ENCODE results near the gene HS2ST1. TPM values are rescaled to one million over a fixed set of nuclear protein-coding genes. Genes with fewer than 3 reads are reported as not detected.

Gene HS2ST1
- total RNA-seq, 1 experiment from 2014 or later, result 30.1 TPM

- Histone ChIP-seq H3K4me1 (ENCODE audit: control insufficient read depth in 1 of 2, insufficient read depth in 2 of 2, low read length in 2 of 2) (no peaks in the 10 kb centered on the region), H3K9me3 (ENCODE audit: control insufficient read depth in 1 of 2, insufficient read depth in 1 of 2, low read depth in 1 of 2, low read length in 2 of 2) (no peaks in the 10 kb centered on the region), H3K79me2 (ENCODE audit: insufficient read depth, low read length) (no peaks in the 10 kb centered on the region), H3K4me3 (replicated peaks in 1 of 2; ENCODE audit: low read depth in 1 of 2, low read length in 2 of 2) (no peak overlapping the region), H3K9ac (ENCODE audit: low read length) (no peak overlapping the region), H3K27me3 (ENCODE audit: insufficient read depth, low read length) (no peaks in the 10 kb centered on the region), H3K27ac (ENCODE audit: low read depth, low read length) (no peak overlapping the region), H3K36me3 (ENCODE audit: control insufficient read depth in 1 of 2, insufficient read depth in 2 of 2, low read length in 2 of 2) (no peaks in the 10 kb centered on the region), H4K20me1 (ENCODE audit: insufficient read depth) (no peaks in the 10 kb centered on the region), H3K4me2 (ENCODE audit: low read length) (no peak overlapping the region), H3K9me2 (ENCODE audit: insufficient read depth) (no peaks in the 10 kb centered on the region), H2AFZ (ENCODE audit: low read depth, low read length, poor library complexity, severe bottlenecking) (no peak overlapping the region)
- intact Hi-C loops (cut with micrococcal nuclease), result no loop called here
- ATAC-seq (no peak), DNase-seq (ENCODE audit: low read depth, low spot score) (no peak)
- ChIA-PET RAD21 (ENCODE audit: low non-redundant PET in 1 of 2, low total read pairs in 2 of 2, uncharacterized antibody in 2 of 2, unreplicated experiment in 2 of 2) (no interaction called here), CTCF (no interaction called here), POLR2A (no interaction called here)
- BruUV-seq (replicated peaks), result no TSS peak
- TF ChIP-seq ZFX (IDR thresholded peaks at IDR 0.05) (no peak), EGR1 (IDR thresholded peaks at IDR 0.05; ENCODE audit: low read depth) (no peak), POLR2AphosphoS5 (IDR thresholded peaks at IDR 0.05; ENCODE audit: low read depth, low read length) (no peak), SP1 (IDR thresholded peaks at IDR 0.05; ENCODE audit: low read depth) (no peak)
These were observed 239.9 kb downstream of the HS2ST1 start for GRCh38 chr1:87154384-87154783.

- H3K79me2 ChIP-seq (ENCODE audit: insufficient read depth, low read length), result no peaks in the 10 kb centered on the region
- DNase-seq (ENCODE audit: low read depth, low spot score) (no peak), ATAC-seq (no peak)
- H3K27ac ChIP-seq (ENCODE audit: low read depth, low read length), result no peak overlapping the region
- no peak overlapping the region for H3K4me3 ChIP-seq (replicated peaks in 1 of 2; ENCODE audit: low read depth in 1 of 2, low read length in 2 of 2)
- H3K9ac ChIP-seq (ENCODE audit: low read length), result no peak overlapping the region
- no peaks in the 10 kb centered on the region for H3K9me2 ChIP-seq (ENCODE audit: insufficient read depth)
- no peak overlapping the region for H2AFZ ChIP-seq (ENCODE audit: low read depth, low read length, poor library complexity, severe bottlenecking)
- no peak overlapping the region for H3K4me2 ChIP-seq (ENCODE audit: low read length)
- H3K27me3 ChIP-seq (ENCODE audit: insufficient read depth, low read length), result no peaks in the 10 kb centered on the region
- no peaks in the 10 kb centered on the region for H4K20me1 ChIP-seq (ENCODE audit: insufficient read depth)
- ChIA-PET RAD21 (ENCODE audit: low non-redundant PET in 1 of 2, low total read pairs in 2 of 2, uncharacterized antibody in 2 of 2, unreplicated experiment in 2 of 2) (no interaction called here), POLR2A (no interaction called here), CTCF (no interaction called here)
- no TSS peak for BruUV-seq (replicated peaks)
- H3K36me3 ChIP-seq (ENCODE audit: control insufficient read depth in 1 of 2, insufficient read depth in 2 of 2, low read length in 2 of 2), result no peaks in the 10 kb centered on the region
- TF ChIP-seq SRF (IDR thresholded peaks at IDR 0.05; ENCODE audit: low read depth) (no peak), ZFX (IDR thresholded peaks at IDR 0.05) (no peak), SP1 (IDR thresholded peaks at IDR 0.05; ENCODE audit: low read depth) (no peak), REST (IDR thresholded peaks at IDR 0.05; ENCODE audit: low read depth) (no peak), CEBPB (IDR thresholded peaks at IDR 0.05; ENCODE audit: low read depth) (no peak), MAX (IDR thresholded peaks at IDR 0.05) (no peak), EZH2 (IDR thresholded peaks at IDR 0.05) (no peak)
- H3K9me3 ChIP-seq (ENCODE audit: control insufficient read depth in 1 of 2, insufficient read depth in 1 of 2, low read depth in 1 of 2, low read length in 2 of 2), result no peaks in the 10 kb centered on the region
- intact Hi-C loops (cut with micrococcal nuclease), result no loop called here
- H3K4me1 ChIP-seq (ENCODE audit: control insufficient read depth in 1 of 2, insufficient read depth in 2 of 2, low read length in 2 of 2), result no peaks in the 10 kb centered on the region
These were observed 240.7 kb downstream of the HS2ST1 start for GRCh38 chr1:87155170-87155569.

Measured in HCT116 (cell line).